SJSA1 (cell line): Measurements from ENCODE around the gene MAST2. TPM values are rescaled to one million over a fixed set of nuclear protein-coding genes. Genes with fewer than 3 reads are reported as not detected.
A peak's percentile ranks its signal among the peaks of the same experiment; 100 is the strongest.

Source experiments
- DNase-seq, 2 experiments: peaks; one replicate each; pipeline ENCODE4 v3.0.0-alpha.2; 2015 to 2020; ENCODE audit warnings: low spot score in 2 of 2, low read depth in 1 of 2
- H3K27ac ChIP-seq: fragments of 250-450 bp; sonication (Bioruptor Pico); 2 replicates; pipeline ENCODE4 v1.5.1; 2020; ENCODE audit warnings: mild to moderate bottlenecking, moderate library complexity
- H3K27me3 ChIP-seq: fragments of 250-450 bp; sonication (Bioruptor Pico); replicated peaks from 2 replicates; pipeline ENCODE4 v1.5.1; 2020; ENCODE audit warnings: mild to moderate bottlenecking, moderate library complexity
- H3K36me3 ChIP-seq: fragments of 250-450 bp; sonication (Bioruptor Pico); 2 replicates; pipeline ENCODE4 v1.5.1; 2020; ENCODE audit warnings: mild to moderate bottlenecking
- H3K4me1 ChIP-seq: fragments of 250-450 bp; sonication (Bioruptor Pico); replicated peaks from 2 replicates; pipeline ENCODE4 v1.6.1; 2021; ENCODE audit warnings: mild to moderate bottlenecking
- H3K4me3 ChIP-seq: fragments of 250-450 bp; sonication (Bioruptor Pico); 2 replicates; pipeline ENCODE4 v1.5.1; 2020; ENCODE audit warnings: mild to moderate bottlenecking
- H3K9me3 ChIP-seq: fragments of 250-450 bp; sonication (Bioruptor Pico); replicated peaks from 2 replicates; pipeline ENCODE4 v1.5.1; 2020; ENCODE audit warnings: mild to moderate bottlenecking
- total RNA-seq: library from RNA; depleted of rRNA; stranded (reverse); fragments of >200 nt; shearing (Covaris generic); gene quantifications from 2 replicates; pipeline ENCODE4 v1.2.3, GENCODE V29; 2014; rRNA removed

MAST2 gene
- total RNA-seq, result 8.9 and 16.8 TPM in 2 replicates

DNA sequence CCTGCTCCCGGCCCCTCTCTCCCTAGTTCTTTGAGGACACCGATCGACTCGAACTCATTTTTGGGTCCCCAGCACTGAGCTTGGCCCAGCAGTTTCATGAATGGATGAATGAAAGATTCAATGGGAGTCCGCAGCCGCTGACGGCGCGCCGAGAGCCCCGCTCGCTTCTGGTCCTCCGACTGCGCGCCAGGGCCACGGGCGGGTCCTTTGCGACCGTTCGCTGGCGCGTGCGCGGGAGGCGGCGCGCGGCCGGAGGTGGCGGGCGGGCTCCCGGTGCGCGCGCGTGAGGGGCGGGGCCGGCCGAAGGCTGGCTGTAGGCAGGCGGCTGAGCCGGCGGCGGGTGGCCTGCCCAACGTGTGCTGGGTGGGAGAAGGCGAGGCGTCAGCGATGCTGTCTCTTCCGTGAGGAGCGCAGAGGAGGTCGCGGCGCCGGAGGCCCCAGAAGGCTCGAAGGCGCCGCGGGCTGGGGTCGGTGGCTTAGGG lies at the start of gene MAST2:
Gene MAST2, plus strand, starts transcription at position 314 of the 482 bp plus-strand sequence. CDS start 284 bp downstream, outside the sequence.
- DNase-seq, result peak; percentile 86 to 89
- Histone ChIP-seq H3K4me3 (peak within 1 kb of the TSS; percentile 97), H3K9me3 (no peaks in the 10 kb centered on the region), H3K27me3 (no peaks in the 10 kb centered on the region), H3K27ac (peak within 1 kb of the TSS; percentile 83), H3K36me3 (peaks cover 19% of the 10 kb centered on the region), H3K4me1 (peaks cover 19% of the 10 kb centered on the region)

DNA sequence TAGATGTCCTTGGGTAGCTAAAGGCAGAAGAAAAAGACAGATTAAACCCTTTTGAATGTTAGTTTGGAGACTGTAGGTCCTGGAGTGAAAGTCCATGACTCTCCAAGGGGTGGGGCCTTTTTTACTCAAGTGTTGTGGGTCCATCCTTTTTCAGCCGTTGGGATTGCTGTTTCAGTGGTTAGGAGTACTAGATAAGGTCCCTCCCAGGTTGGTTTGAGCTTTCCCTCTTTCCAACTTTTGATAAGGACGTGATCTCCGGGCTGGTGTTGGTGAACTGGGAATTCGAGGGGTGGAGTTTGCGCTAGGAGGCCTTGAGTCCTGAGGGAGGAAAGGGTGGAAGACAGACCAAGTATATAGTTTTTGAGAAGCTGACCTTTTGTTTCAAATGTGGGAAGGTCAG lies 47.7 kb upstream of the MAST2 start:
- peaks cover 4% of the 10 kb centered on the region for H3K4me1 ChIP-seq
- H3K9me3 ChIP-seq, result no peaks in the 10 kb centered on the region
- H3K27ac ChIP-seq, result no peak overlapping the region
- no peak for DNase-seq
- H3K36me3 ChIP-seq, result no peaks in the 10 kb centered on the region
- no peak overlapping the region for H3K4me3 ChIP-seq
- H3K27me3 ChIP-seq, result no peaks in the 10 kb centered on the region

DNA sequence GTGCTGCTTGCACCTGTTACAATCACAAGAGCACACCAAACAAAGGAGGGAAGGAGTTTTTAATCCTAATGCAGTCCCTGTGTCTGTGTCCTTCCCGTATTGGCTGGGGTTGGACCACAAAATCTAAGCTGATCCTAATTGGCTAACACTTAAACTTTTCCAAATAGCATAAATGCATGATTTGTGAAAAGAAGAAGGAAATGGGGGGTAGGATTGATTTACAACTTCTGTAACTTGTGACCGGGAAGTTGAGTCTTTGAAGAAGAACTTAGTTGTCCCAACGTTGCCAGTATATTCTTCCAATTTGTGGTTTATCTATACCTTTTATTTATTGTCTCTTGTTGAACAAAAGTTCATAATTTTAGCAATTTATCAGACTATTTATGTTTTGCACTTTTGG lies 41.1 kb upstream of the MAST2 start:
- H3K4me1 ChIP-seq, result peaks cover 3% of the 10 kb centered on the region
- no peaks in the 10 kb centered on the region for H3K36me3 ChIP-seq
- no peaks in the 10 kb centered on the region for H3K9me3 ChIP-seq
- H3K27me3 ChIP-seq, result no peaks in the 10 kb centered on the region
- no peak overlapping the region for H3K27ac ChIP-seq
- H3K4me3 ChIP-seq, result no peak overlapping the region
- DNase-seq, result no peak

DNA sequence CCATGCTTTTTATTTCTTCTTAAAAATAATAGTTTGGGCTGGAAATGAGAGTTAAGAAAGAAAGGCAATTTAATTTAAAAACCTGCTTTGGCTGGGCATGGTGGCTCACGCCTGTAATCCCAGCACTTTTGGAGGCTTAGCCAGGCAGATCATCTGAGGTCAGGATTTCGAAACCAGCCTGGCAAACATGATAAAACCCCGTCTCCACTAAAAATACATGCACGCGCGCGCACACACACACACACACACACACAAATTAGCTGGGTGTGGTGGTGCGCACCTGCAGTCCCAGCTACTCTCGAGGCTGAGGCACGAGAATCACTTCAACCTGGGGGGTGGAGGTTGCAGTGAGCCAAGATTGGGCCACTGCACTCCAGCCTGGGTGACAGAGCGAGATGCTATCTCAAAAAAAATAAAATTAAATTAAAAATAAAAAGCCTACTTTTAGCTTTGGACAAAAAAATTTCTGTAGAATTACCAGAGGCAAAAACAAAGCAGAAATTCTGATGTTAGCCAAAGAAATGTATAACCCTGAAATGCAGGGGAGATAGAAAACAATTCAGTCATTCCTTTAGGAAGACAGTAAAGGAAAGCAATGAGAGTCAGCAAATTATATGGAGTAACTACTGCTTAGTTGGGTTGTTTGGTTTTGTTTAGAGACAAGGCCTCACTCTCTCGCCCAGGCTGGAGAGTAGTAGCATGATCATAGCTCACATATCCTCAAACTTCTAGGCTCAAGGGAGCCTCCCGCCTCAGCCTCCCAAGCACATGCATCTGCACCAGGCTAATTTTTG lies 37.2 kb upstream of the MAST2 start:
- no peak for DNase-seq
- no peaks in the 10 kb centered on the region for H3K36me3 ChIP-seq
- H3K27me3 ChIP-seq, result no peaks in the 10 kb centered on the region
- peaks cover 5% of the 10 kb centered on the region for H3K4me1 ChIP-seq
- H3K27ac ChIP-seq, result no peak overlapping the region
- no peak overlapping the region for H3K4me3 ChIP-seq
- H3K9me3 ChIP-seq, result no peaks in the 10 kb centered on the region

DNA sequence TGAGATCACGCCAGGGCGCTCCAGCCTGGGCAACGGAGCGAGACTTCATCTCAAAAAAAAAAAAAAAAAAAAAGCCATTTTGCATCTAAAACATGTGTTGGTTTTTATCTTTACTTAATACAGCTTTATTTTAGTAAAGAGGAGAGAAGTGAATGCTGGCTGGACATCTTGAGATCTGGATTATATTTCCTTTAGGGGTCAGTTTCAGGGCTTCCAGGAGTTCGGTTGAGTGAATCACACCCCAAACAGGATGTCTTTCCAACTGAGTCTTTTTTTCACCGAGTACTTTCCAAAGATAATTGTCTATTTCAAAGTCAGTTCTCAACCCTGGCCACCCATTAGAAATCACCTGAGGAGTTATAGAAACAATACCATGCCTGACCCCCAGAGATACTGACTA lies 36.4 kb upstream of the MAST2 start:
- H3K27me3 ChIP-seq, result no peaks in the 10 kb centered on the region
- no peak overlapping the region for H3K27ac ChIP-seq
- H3K36me3 ChIP-seq, result no peaks in the 10 kb centered on the region
- H3K9me3 ChIP-seq, result no peaks in the 10 kb centered on the region
- peaks cover 5% of the 10 kb centered on the region for H3K4me1 ChIP-seq
- no peak overlapping the region for H3K4me3 ChIP-seq
- DNase-seq, result no peak

DNA sequence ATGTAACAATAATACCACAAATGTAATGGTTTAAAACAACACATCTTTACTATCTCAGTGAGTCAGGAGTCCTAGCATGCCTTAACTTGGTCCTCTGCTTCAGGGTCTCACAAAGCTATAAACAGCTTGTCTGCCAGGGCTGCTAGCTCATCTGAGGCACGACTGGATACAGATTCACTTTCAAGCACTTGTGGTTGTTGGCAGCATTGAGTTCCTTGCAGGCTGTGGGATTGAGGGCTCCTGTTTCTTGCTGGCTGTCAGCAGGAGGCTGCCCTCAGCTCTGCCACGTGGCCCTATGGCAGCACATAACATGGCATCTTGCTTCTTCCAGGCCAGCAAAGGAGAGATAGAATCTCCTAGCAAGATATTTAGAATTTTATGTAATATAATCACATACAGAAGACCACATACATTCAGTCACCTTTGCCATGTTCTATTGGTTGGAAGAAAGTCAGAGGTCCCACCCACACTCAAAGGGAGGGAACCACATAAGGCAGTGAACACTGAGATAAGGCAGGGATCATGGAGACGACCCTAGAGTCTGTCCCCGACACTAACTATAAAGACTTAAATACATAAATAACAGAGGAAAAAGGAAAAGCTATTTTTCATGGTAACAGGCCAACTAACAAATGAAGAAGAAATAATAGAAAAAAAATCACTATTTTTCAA lies 34.0 kb upstream of the MAST2 start:
- Histone ChIP-seq H3K4me3 (no peak overlapping the region), H3K27ac (no peak overlapping the region)
- DNase-seq, result no peak

DNA sequence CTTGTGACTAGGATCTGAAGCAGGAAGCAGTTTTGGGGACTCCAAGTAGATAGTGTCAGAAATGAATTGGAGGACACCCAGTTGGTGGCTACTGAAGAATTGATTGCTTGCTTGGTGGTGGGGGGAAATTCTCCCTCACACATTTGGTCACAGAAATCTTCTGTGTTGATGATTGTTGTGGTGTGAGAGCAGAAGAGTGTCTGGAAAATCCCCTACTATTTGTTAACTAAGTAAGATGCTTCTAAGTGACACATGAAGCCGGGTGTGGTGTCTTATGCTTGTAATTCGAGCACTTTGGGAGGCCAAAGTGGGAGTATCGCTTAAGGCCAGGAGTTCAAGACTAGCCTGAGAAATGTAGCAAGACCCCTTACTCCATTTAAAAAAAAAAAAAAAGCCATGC lies 30.4 kb upstream of the MAST2 start:
- DNase-seq, result no peak
- Histone ChIP-seq H3K4me3 (no peak overlapping the region), H3K36me3 (no peaks in the 10 kb centered on the region)

More for the DNA sequence above, 34.0 kb upstream of the MAST2 start:
- H3K4me1 ChIP-seq, result peaks cover 5% of the 10 kb centered on the region
- H3K9me3 ChIP-seq, result no peaks in the 10 kb centered on the region
- no peaks in the 10 kb centered on the region for H3K36me3 ChIP-seq
- no peaks in the 10 kb centered on the region for H3K27me3 ChIP-seq

DNA sequence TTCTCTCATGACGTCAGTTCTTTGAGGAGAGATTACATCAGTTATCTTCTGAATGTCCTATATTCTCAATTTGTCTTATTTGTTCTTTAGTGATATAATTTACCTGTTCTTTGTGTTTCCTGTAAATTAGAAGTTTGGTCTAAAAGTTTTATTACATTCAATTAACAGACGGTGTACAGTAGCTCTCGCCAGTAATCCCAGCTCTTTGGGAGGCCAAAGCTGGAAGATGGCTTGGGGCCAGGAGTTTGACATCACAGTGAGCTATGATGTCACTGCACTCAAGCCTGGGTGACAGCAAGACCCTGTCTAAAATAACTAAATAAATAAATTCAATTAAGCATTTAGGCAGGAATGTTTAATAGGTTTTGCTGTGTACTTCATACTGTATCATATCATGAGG lies 27.6 kb upstream of the MAST2 start:
- H3K27ac ChIP-seq, result no peak overlapping the region
- H3K4me3 ChIP-seq, result no peak overlapping the region

More for the DNA sequence above, 30.4 kb upstream of the MAST2 start:
- Histone ChIP-seq H3K9me3 (no peaks in the 10 kb centered on the region), H3K27ac (no peak overlapping the region), H3K27me3 (no peaks in the 10 kb centered on the region), H3K4me1 (no peaks in the 10 kb centered on the region)

DNA sequence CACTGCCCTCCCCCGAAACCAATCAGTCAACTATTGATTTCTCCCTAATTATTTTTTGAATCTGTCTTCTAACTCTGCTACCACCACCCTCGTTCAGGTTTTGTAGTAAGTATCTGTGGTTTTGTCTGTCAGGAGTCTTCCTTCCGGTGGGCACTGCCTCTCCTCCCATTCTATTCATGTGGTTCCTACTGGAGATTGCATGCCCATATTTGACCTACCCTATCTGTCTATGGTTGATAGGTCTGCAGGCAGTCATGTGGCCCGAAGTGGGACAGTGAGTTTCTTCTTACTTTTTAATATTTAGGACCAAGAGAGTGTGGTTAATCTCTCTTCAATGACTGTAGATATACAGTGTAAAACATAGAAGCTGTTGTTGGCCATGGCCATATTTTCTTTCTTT lies 17.8 kb upstream of the MAST2 start:
- no peak overlapping the region for H3K27ac ChIP-seq
- H3K4me1 ChIP-seq, result no peaks in the 10 kb centered on the region
- H3K27me3 ChIP-seq, result no peaks in the 10 kb centered on the region
- H3K36me3 ChIP-seq, result no peaks in the 10 kb centered on the region
- H3K4me3 ChIP-seq, result no peak overlapping the region
- peak in 1 of 2 experiments; percentile 14 for DNase-seq
- H3K9me3 ChIP-seq, result no peaks in the 10 kb centered on the region

More for the DNA sequence above, 27.6 kb upstream of the MAST2 start:
- Histone ChIP-seq H3K9me3 (no peaks in the 10 kb centered on the region), H3K27me3 (no peaks in the 10 kb centered on the region), H3K4me1 (no peaks in the 10 kb centered on the region), H3K36me3 (no peaks in the 10 kb centered on the region)
- no peak for DNase-seq

DNA sequence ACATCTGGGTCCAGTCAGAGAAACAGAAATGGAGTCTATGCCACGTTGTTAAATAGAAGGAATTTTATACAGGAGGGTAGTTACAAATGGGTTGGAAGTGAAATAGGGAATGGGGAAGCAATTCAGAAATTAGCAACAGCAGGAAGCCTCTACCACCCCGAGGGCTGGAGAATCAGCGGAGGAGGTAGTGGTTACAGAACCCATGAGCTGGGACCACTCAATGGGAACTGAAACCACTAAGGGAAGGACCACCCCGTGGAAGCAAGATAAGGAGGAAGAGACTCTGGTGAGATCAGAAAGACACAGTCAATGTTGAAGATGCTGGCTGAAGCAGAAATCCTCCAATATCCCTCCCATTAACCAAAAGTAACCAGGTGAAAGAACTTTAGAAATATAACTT lies 15.5 kb upstream of the MAST2 start:
- DNase-seq, result no peak
- Histone ChIP-seq H3K27me3 (no peaks in the 10 kb centered on the region), H3K4me3 (no peak overlapping the region), H3K9me3 (no peaks in the 10 kb centered on the region), H3K36me3 (no peaks in the 10 kb centered on the region), H3K4me1 (no peaks in the 10 kb centered on the region), H3K27ac (no peak overlapping the region)

DNA sequence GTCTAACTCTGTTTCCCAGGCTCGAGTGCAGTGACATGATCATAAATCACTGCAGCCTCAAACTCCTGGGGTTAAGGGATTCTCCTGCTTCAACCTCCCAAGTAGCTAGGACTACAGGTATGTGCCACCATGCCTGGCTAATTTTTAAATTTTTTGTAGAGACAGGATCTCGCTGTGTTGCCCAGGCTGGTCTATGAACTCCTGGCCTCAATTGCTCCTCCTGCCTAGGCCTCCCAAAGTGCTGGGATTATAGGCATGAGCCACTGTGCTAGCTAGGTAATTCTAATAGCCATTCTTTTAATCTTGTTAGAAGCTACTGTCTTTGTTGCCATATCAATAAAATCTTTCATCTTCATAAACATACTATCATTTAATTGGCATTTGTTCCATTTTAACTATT lies 13.8 kb upstream of the MAST2 start:
- Histone ChIP-seq H3K27ac (no peak overlapping the region), H3K4me1 (no peaks in the 10 kb centered on the region), H3K9me3 (no peaks in the 10 kb centered on the region), H3K4me3 (no peak overlapping the region), H3K27me3 (no peaks in the 10 kb centered on the region), H3K36me3 (no peaks in the 10 kb centered on the region)
- no peak for DNase-seq

DNA sequence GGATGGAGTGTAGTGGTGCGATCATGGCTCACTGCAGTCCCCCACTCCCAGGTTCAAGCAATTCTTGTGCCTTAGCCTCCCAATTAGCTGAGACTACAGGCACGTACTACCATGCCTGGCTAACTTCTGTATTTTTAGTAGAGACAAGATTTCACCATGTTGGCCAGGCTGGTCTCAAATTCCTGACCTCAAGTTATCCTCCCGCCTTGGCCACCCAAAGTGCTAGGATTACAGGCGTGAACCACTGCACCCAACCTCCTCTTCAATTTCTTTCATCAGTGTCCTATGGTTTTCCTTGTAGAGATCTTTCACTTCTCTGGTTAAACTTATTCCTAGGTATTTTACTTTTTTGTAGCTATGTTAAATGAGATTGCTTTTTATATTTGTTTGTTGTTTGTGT lies 10.7 kb upstream of the MAST2 start:
- Histone ChIP-seq H3K4me3 (no peak overlapping the region), H3K27me3 (no peaks in the 10 kb centered on the region), H3K4me1 (no peaks in the 10 kb centered on the region), H3K27ac (no peak overlapping the region), H3K9me3 (no peaks in the 10 kb centered on the region), H3K36me3 (no peaks in the 10 kb centered on the region)
- no peak for DNase-seq

DNA sequence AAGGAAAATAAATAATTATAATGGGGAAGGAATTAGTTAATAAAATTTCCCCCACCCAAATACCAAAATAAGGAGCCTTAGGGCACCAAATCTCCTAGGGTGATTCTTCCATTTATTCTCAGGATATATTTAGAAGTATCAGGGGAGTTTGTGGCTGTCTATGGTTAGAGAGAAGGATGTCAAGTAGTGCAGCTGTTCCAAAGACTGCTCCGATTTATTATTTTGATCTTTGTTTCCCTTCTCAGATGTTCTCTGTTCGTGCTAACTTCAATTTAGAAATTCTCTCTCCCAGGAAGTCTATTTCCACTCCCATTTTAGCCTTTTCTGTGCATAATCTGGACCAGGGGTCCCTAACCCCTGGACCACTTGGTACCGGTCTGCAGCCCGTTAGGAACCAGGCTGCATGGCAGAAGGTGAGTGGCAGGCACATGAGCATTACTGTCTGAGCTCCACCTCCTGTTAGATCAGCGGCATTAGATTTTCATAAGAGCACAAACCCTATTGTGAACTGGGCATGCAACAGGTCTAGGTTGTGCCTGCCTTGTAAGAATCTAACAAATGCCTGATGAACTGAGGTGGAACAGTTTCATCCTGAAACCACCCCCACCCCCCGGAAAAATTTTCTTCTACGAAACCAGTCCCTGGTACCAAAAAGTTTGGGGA lies 9.3 kb upstream of the MAST2 start:
- Histone ChIP-seq H3K27ac (no peak overlapping the region), H3K36me3 (no peaks in the 10 kb centered on the region), H3K4me1 (no peaks in the 10 kb centered on the region), H3K4me3 (no peak overlapping the region), H3K9me3 (no peaks in the 10 kb centered on the region), H3K27me3 (no peaks in the 10 kb centered on the region)
- DNase-seq, result no peak

DNA sequence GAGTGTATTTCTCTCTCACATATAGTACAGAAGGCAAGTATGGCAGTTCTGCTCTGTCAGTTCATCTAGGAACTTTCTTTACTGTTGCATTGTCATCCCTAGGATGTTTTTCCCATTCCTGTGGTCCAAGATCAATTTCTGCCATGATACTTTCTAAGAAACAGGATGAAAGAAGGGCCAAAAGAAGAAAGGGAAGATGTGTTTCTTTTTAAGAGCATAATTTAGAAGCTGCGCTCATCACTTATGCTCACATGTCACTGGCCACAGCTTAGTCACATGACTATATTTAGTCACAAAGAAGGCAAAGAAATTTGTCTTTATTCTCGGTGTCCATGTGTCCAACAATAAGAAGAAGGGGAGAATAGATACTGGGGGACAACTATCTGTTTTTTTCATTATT lies 7.0 kb upstream of the MAST2 start:
- DNase-seq, result no peak
- Histone ChIP-seq H3K4me3 (no peak overlapping the region), H3K4me1 (no peaks in the 10 kb centered on the region), H3K27me3 (no peaks in the 10 kb centered on the region), H3K27ac (no peak overlapping the region), H3K36me3 (no peaks in the 10 kb centered on the region), H3K9me3 (no peaks in the 10 kb centered on the region)
